HEK293 (cell line): ENCODE measurements around the gene GTF2IRD1.

Experiments
- SCRT2 ChIP-seq: fragments of 450-650 bp; formaldehyde crosslinking; IDR thresholded peaks from 2 replicates; pipeline ENCODE4 v1.5.1; 2016; ENCODE audit warnings: missing biosample characterization, missing genetic modification characterization
- TF ChIP-seq, protein P1 (sequence below): fragments of 450-650 bp; formaldehyde crosslinking; IDR thresholded peaks from 2 replicates; pipeline ENCODE4 v1.5.1; 2016; ENCODE audit warnings: missing biosample characterization, missing genetic modification characterization
- TF ChIP-seq, protein P2 (sequence below): fragments of 450-650 bp; formaldehyde crosslinking; IDR thresholded peaks from 2 replicates; pipeline ENCODE4 v1.5.1; 2016; ENCODE audit warnings: missing biosample characterization, missing genetic modification characterization

DNA sequence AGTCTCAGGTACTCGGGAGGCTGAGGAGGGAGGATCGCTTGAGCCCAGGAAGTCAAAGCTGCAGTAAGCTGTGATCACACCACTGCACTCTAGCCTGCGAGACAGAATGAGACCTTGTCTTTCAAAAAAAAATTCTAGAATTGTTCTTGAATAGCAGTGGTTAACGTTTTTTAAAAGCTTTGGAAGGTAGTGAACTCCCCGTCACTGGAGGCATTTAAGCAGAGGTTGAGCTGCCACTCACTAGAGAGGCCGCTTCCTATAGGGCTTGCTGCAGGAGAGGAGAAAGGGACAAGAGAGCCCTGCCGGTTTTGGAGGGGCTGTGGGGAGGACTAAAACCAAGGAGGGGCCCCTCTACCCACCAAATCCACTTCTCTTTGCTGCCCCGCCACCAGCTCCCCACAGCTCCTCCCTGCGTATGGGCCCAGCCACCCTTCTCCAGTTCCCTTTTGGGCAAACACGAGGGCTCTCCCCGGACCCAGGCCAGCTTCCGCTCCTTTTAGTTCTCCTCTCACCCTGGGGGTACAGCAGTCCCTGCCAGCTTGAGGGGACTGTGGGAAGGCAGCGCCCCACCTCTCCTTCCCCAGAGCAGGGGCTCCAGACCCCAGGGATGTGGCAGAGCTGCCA, 116.9 kb downstream of the GTF2IRD1 start:
- TF ChIP-seq, protein P1, sequence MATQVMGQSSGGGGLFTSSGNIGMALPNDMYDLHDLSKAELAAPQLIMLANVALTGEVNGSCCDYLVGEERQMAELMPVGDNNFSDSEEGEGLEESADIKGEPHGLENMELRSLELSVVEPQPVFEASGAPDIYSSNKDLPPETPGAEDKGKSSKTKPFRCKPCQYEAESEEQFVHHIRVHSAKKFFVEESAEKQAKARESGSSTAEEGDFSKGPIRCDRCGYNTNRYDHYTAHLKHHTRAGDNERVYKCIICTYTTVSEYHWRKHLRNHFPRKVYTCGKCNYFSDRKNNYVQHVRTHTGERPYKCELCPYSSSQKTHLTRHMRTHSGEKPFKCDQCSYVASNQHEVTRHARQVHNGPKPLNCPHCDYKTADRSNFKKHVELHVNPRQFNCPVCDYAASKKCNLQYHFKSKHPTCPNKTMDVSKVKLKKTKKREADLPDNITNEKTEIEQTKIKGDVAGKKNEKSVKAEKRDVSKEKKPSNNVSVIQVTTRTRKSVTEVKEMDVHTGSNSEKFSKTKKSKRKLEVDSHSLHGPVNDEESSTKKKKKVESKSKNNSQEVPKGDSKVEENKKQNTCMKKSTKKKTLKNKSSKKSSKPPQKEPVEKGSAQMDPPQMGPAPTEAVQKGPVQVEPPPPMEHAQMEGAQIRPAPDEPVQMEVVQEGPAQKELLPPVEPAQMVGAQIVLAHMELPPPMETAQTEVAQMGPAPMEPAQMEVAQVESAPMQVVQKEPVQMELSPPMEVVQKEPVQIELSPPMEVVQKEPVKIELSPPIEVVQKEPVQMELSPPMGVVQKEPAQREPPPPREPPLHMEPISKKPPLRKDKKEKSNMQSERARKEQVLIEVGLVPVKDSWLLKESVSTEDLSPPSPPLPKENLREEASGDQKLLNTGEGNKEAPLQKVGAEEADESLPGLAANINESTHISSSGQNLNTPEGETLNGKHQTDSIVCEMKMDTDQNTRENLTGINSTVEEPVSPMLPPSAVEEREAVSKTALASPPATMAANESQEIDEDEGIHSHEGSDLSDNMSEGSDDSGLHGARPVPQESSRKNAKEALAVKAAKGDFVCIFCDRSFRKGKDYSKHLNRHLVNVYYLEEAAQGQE (tag by site-specific recombination): no peak
- TF ChIP-seq, protein P2, sequence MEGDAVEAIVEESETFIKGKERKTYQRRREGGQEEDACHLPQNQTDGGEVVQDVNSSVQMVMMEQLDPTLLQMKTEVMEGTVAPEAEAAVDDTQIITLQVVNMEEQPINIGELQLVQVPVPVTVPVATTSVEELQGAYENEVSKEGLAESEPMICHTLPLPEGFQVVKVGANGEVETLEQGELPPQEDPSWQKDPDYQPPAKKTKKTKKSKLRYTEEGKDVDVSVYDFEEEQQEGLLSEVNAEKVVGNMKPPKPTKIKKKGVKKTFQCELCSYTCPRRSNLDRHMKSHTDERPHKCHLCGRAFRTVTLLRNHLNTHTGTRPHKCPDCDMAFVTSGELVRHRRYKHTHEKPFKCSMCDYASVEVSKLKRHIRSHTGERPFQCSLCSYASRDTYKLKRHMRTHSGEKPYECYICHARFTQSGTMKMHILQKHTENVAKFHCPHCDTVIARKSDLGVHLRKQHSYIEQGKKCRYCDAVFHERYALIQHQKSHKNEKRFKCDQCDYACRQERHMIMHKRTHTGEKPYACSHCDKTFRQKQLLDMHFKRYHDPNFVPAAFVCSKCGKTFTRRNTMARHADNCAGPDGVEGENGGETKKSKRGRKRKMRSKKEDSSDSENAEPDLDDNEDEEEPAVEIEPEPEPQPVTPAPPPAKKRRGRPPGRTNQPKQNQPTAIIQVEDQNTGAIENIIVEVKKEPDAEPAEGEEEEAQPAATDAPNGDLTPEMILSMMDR (tag by site-specific recombination): no peak
- TF ChIP-seq SCRT2 (tag by site-specific recombination): no peak
